Stimulated activated naive CD8-positive, alpha-beta T cell treated with anti-CD3 and anti-CD28 coated beads, Interleukin-15, Interleukin-2, amounts not matched to agents 100 U/mL and 50 U/mL, for 24 hours (primary cell): ENCODE measurements around the gene CYB561D1.

Experiments
- ATAC-seq: fragments of 150-1000 bp; cut with Tn5 transposase; one replicate; pipeline ENCODE4 v1.10.0; 2021
- DNase-seq: peaks from one replicate; pipeline ENCODE4 v3.0.0; 2021

CYB561D1 gene

GRCh38 chr1:109481646-109482045, 12.2 kb upstream of the CYB561D1 start:
- DNase-seq: no peak
- no peak for ATAC-seq

- no peak for ATAC-seq
- no peak for DNase-seq
Measured at GRCh38 chr1:109482242-109482641, 11.7 kb upstream of the CYB561D1 start.

- peak; percentile 43 for DNase-seq
Measured at GRCh38 chr1:109482791-109483671, 10.9 kb upstream of the CYB561D1 start.

GRCh38 chr1:109483672-109484518, 10.0 kb upstream of the CYB561D1 start, which contains the start of gene ATXN7L2:
Gene ATXN7L2 (plus strand): TSS chr1:109483905. CDS start chr1:109483954, 49 bp downstream.
- ATAC-seq (peak; percentile 76), DNase-seq (peak; percentile 91)

More at GRCh38 chr1:109482791-109483671, 10.9 kb upstream of the CYB561D1 start:
- ATAC-seq: peak; percentile 37

GRCh38 chr1:109484519-109484975, 9.3 kb upstream of the CYB561D1 start:
- ATAC-seq (no peak), DNase-seq (no peak)

- ATAC-seq (no peak), DNase-seq (no peak)
Measured at GRCh38 chr1:109485001-109485400, 8.9 kb upstream of the CYB561D1 start.

- no peak for ATAC-seq
- DNase-seq: no peak
Measured at GRCh38 chr1:109487261-109487660, 6.6 kb upstream of the CYB561D1 start.

DNA sequence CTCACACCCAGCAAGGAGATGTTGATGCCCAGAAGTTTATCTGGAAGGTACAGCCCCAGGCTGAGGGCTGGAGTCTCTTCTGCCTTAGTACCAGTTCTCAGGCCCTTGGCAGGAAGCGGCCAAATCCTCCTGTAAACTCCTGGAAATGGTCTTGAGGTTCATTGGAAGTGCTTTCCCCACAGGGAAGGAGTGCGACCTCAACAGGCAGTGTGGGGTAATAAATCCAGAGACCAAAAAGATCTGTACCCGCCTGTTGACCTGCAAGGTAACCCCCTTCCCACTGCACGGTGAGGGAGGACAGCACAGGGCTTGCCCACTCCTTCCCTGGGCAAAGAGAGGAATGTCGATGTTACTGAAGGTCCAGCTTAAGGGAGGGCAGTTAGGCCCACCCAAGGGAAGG, 5.7 kb upstream of the CYB561D1 start:
- DNase-seq: no peak
- ATAC-seq: no peak

GRCh38 chr1:109488696-109489095, 5.2 kb upstream of the CYB561D1 start:
- DNase-seq (no peak), ATAC-seq (no peak)

DNA sequence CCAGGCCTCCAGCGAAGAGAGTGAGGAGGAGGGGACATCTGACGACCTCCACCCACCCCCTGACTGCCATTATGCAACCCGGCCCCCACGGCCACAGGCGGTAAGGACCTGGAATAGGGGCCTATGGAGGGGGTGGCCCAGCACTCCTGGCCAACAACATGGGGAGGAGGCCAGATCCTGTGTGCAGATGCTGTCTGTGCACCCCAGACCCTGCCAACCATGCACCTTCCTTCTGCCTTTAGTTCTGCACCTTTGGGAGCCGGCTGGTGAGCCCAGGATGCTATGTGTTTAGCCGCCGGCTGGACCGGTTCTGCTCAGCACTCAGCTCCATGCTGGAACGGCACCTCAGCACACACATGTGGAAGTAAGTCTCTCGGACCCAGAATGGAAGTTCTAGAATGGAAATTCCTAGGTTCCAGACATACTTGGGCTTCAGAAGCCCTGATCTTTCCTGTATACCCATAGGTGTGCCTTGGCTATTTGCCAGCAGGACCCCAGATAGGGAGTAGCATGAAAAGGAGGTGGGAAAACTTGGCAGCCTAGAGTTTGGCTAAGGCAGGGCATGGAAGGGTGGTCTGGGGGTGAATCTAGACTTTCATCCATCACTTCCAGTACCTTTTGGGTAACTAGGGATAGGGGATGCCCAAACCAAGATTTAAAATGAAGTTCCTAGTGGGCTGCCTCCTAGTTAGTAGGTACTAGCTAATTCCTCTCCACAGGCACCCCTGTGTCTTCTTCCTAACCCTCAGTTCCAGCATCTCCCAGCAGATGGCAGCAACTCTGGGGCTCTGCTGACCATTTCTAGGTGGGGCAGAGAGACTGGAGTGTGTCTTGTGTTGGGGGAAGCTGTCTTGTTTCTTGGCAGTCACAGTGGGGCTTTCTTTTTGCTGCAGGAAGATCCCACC, 3.6 kb upstream of the CYB561D1 start:
- ATAC-seq (peak; percentile 34), DNase-seq (peak; percentile 76)

DNA sequence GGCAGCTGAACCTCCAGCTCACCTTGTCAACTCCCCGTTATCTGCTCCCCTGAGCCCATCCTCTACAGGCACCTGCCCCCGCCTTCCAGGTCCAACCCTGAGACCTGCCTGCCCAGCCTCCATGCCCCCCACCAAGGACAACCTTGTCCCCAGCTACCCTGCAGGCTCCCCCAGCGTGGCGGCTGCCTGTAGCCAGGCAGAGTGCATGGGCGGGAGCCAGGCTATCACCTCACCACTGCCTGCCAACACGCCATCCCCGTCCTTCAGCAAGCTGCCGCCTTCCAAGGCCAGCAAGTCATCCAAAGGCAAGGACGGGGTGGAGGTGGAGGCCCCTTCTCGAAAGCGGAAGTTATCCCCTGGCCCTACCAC, 3.0 kb upstream of the CYB561D1 start:
- no peak for DNase-seq
- ATAC-seq: no peak

DNA sequence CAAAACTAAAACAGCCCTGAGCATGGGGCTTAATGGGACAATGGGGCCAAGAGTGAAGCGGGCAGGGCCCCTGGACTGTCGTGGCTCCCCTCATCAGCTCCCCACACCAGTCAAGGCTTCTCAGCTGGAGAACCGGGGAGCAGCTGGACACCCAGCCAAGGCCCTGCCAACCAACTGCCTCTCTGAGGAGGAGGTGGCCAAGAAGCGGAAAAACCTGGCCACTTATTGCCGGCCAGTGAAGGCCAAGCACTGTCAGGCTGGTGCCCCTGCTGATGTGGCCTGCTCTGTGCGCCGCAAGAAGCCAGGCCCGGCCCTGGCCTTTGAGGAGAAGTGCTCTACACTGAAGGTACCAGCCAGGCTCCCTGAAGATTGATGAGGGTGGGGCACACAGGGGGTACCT, 2.5 kb upstream of the CYB561D1 start:
- no peak for ATAC-seq
- no peak for DNase-seq

DNA sequence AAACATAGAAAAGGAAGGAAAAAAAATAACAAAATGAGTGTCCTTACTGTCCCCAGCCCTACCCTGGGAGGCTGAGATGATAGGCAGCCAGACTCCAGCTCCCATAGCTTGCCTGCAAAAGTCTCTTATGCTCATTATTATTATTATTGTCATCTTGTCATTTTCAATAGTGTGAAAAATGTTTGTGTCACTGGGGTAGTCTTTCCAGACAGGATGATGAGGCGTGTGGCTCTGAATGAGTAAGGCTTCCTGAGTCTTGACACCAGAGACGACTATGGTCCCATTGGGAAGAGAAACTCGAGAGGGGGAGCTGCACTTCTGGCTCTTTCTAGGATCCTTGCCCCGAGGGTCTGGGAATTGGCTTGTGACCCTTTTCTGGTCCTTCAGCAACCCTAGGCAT, 1.1 kb upstream of the CYB561D1 start:
- ATAC-seq: no peak
- no peak for DNase-seq

- ATAC-seq (no peak), DNase-seq (no peak)
Measured at GRCh38 chr1:109493227-109493626, 667 bp upstream of the CYB561D1 start.

- DNase-seq (no peak), ATAC-seq (no peak)
Measured at GRCh38 chr1:109495738-109496137, 1.8 kb downstream of the CYB561D1 start.

- ATAC-seq (no peak), DNase-seq (no peak)
Measured at GRCh38 chr1:109497449-109498160, 3.7 kb downstream of the CYB561D1 start.

GRCh38 chr1:109498161-109498801, 4.4 kb downstream of the CYB561D1 start:
- DNase-seq: peak; percentile 55
- no peak for ATAC-seq

DNA sequence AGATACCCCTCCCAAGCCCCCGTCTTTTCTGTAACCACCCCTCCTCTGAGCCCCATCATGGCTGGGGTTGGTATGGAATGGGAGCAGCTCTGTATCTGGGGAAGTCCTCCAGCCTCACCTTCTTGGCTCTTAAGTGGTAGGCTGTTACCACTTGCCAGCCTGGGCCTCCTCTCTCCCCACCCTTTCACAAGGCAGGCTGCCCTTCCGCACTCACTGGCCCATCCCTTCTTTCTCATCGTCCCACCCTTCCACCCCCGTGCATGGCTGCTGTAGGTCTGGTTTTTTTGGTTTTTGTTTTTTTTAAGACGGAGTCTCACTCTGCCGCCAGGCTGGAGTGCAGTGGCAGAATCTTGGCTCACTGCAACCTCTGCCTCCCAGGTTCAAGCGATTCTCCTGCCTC, 5.2 kb downstream of the CYB561D1 start:
- DNase-seq (no peak), ATAC-seq (no peak)

- DNase-seq: peak; percentile 74
Measured at GRCh38 chr1:109499661-109500536, 6.0 kb downstream of the CYB561D1 start.

GRCh38 chr1:109500941-109501381, 7.1 kb downstream of the CYB561D1 start:
- ATAC-seq (no peak), DNase-seq (no peak)

More at GRCh38 chr1:109499661-109500536, 6.0 kb downstream of the CYB561D1 start:
- peak; percentile 42 for ATAC-seq
